Stimulated activated naive CD4-positive, alpha-beta T cell (primary cell): ENCODE results near the gene RPL27A.

Experiments
- DNase-seq, 6 experiments: peaks; one replicate each; lab custom pipeline; 2025; lab: John Stamatoyannopoulos, UW

RPL27A gene

GRCh38 chr11:8721609-8722500 lies 39.3 kb downstream of the RPL27A start:
- DNase-seq: no peak

- DNase-seq: no peak
Measured at GRCh38 chr11:8722809-8723208, 40.2 kb downstream of the RPL27A start.

GRCh38 chr11:8723711-8724110 lies 41.1 kb downstream of the RPL27A start:
- DNase-seq: no peak

GRCh38 chr11:8724682-8725081 lies 42.1 kb downstream of the RPL27A start:
- DNase-seq: no peak

- DNase-seq: no peak
Measured at GRCh38 chr11:8726395-8726794, 43.8 kb downstream of the RPL27A start.

GRCh38 chr11:8728563-8728962 lies 46.0 kb downstream of the RPL27A start:
- no peak for DNase-seq

- DNase-seq: no peak
Measured at GRCh38 chr11:8729067-8729466, 46.5 kb downstream of the RPL27A start.

GRCh38 chr11:8729837-8730696 lies 47.5 kb downstream of the RPL27A start:
- DNase-seq: no peak

GRCh38 chr11:8730697-8731020 lies 48.1 kb downstream of the RPL27A start:
- DNase-seq: no peak

GRCh38 chr11:8731647-8732323 lies 49.2 kb downstream of the RPL27A start:
- DNase-seq: no peak

- DNase-seq: no peak
Measured at GRCh38 chr11:8732324-8732670, 49.7 kb downstream of the RPL27A start.

- DNase-seq: no peak
Measured at GRCh38 chr11:8732748-8733241, 50.2 kb downstream of the RPL27A start.

- DNase-seq: no peak
Measured at GRCh38 chr11:8733852-8734251, 51.3 kb downstream of the RPL27A start.

GRCh38 chr11:8735094-8735493 lies 52.5 kb downstream of the RPL27A start:
- no peak for DNase-seq

GRCh38 chr11:8739309-8739793 lies 56.8 kb downstream of the RPL27A start:
- DNase-seq: no peak
